ENCODE measurements around the gene CLCN5.

The CLCN5 gene

GRCh38 chrX:49934148-49934547, 11.8 kb downstream of the CLCN5 start:
- DNase-seq: no peak

GRCh38 chrX:49934729-49935128, 12.3 kb downstream of the CLCN5 start:
- DNase-seq: no peak

GRCh38 chrX:49947781-49948180, 25.4 kb downstream of the CLCN5 start:
- no peak for DNase-seq

- no peak for DNase-seq
These were observed 27.6 kb downstream of the CLCN5 start for GRCh38 chrX:49949961-49950360.

- no peak for DNase-seq
These were observed 29.3 kb downstream of the CLCN5 start for GRCh38 chrX:49951524-49952193.

GRCh38 chrX:49956313-49956712, 33.9 kb downstream of the CLCN5 start:
- no peak for DNase-seq

- DNase-seq: no peak
These were observed 36.5 kb downstream of the CLCN5 start for GRCh38 chrX:49958727-49959485.

- no peak for DNase-seq
These were observed 37.2 kb downstream of the CLCN5 start for GRCh38 chrX:49959602-49960001.

- DNase-seq: no peak
These were observed 37.7 kb downstream of the CLCN5 start for GRCh38 chrX:49960061-49960460.

GRCh38 chrX:49970674-49971073, 48.3 kb downstream of the CLCN5 start:
- no peak for DNase-seq

- DNase-seq: no peak
These were observed 50.0 kb downstream of the CLCN5 start for GRCh38 chrX:49972328-49972860.

GRCh38 chrX:49976682-49977197, 54.3 kb downstream of the CLCN5 start:
- no peak for DNase-seq

GRCh38 chrX:49977319-49978090, 55.1 kb downstream of the CLCN5 start:
- DNase-seq: no peak

- no peak for DNase-seq
These were observed 55.8 kb downstream of the CLCN5 start for GRCh38 chrX:49978176-49978575.

GRCh38 chrX:49986058-49986457, 63.7 kb downstream of the CLCN5 start:
- DNase-seq: no peak

- no peak for DNase-seq
These were observed 65.3 kb downstream of the CLCN5 start for GRCh38 chrX:49987651-49988050.

GRCh38 chrX:49988143-49988542, 65.7 kb downstream of the CLCN5 start:
- no peak for DNase-seq

- no peak for DNase-seq
These were observed 69.4 kb downstream of the CLCN5 start for GRCh38 chrX:49991758-49992157.

- DNase-seq: no peak
These were observed 70.5 kb downstream of the CLCN5 start for GRCh38 chrX:49992853-49993252.

- DNase-seq: no peak
These were observed 71.3 kb downstream of the CLCN5 start for GRCh38 chrX:49993661-49994060.

- DNase-seq: no peak
These were observed 72.8 kb downstream of the CLCN5 start for GRCh38 chrX:49995107-49995731.

GRCh38 chrX:49995795-49996455, 73.5 kb downstream of the CLCN5 start:
- DNase-seq: no peak
